Amygdala (tissue), 56 donors: ENCODE measurements around the gene BOK.
A peak's percentile ranks its signal among the peaks of the same experiment; 100 is the strongest.

Experiments used
- DNase-seq, 56 donors: peaks; one replicate each; lab custom pipeline; 2025; lab: John Stamatoyannopoulos, UW

BOK gene

GRCh38 chr2:241538838-241539615 is 19.5 kb upstream of the BOK start:
- no peak for DNase-seq

- no peak for DNase-seq
Observed at GRCh38 chr2:241539616-241540374, 18.8 kb upstream of the BOK start.

GRCh38 chr2:241540401-241540770 is 18.2 kb upstream of the BOK start:
- DNase-seq = no peak

- DNase-seq = peak in 34 of 56 donors; percentile 5 to 87 (median 53)
Observed at GRCh38 chr2:241540771-241541561, 17.6 kb upstream of the BOK start.

GRCh38 chr2:241541564-241542277 is 16.8 kb upstream of the BOK start:
- no peak for DNase-seq

GRCh38 chr2:241542278-241542605 is 16.3 kb upstream of the BOK start:
- peak in 7 of 56 donors; percentile 16 to 42 (median 30) for DNase-seq

GRCh38 chr2:241545106-241545505 is 13.4 kb upstream of the BOK start:
- peak in 1 of 56 donors; percentile 35 for DNase-seq

- no peak for DNase-seq
Observed at GRCh38 chr2:241545523-241546473, 12.7 kb upstream of the BOK start.

GRCh38 chr2:241546771-241547498 is 11.6 kb upstream of the BOK start:
- DNase-seq = peak in 4 of 56 donors; percentile 3 to 26 (median 26)

GRCh38 chr2:241547781-241548450 is 10.6 kb upstream of the BOK start:
- DNase-seq = no peak

- no peak for DNase-seq
Observed at GRCh38 chr2:241548451-241548835, 10.1 kb upstream of the BOK start.

- no peak for DNase-seq
Observed at GRCh38 chr2:241550616-241551580, 7.6 kb upstream of the BOK start.

- no peak for DNase-seq
Observed at GRCh38 chr2:241551599-241551997, 6.9 kb upstream of the BOK start.

- DNase-seq = no peak
Observed at GRCh38 chr2:241551998-241552737, 6.4 kb upstream of the BOK start.

GRCh38 chr2:241553512-241553830 is 5.1 kb upstream of the BOK start:
- no peak for DNase-seq

GRCh38 chr2:241553981-241554380 is 4.6 kb upstream of the BOK start:
- no peak for DNase-seq
